SK-N-SH (cell line): ENCODE data around the gene CNNM3.

Experiments
- FOXM1 ChIP-seq: IDR thresholded peaks from 2 replicates; pipeline ENCODE4 v1.4.0; 2012; ENCODE audit warnings: low read depth, mild to moderate bottlenecking
- GATA2 ChIP-seq: sonication (generic); formaldehyde crosslinking; IDR thresholded peaks from 2 replicates; pipeline ENCODE4 v1.5.0; 2020; ENCODE audit warnings: mild to moderate bottlenecking, missing genetic modification reagents
- POLR2AphosphoS5 ChIP-seq: IDR thresholded peaks from 2 replicates; pipeline ENCODE4 v1.6.1; 2012; ENCODE audit warnings: low read depth, low read length
- TAF1 ChIP-seq: IDR thresholded peaks from 2 replicates; pipeline ENCODE4 v1.6.1; 2012; ENCODE audit warnings: low read depth, mild to moderate bottlenecking, low read length, moderate library complexity, borderline replicate concordance
- TEAD4 ChIP-seq: IDR thresholded peaks from 2 replicates; pipeline ENCODE4 v1.4.0; 2012; ENCODE audit warnings: mild to moderate bottlenecking, borderline replicate concordance; ENCODE audit not compliant: insufficient read depth
- TF ChIP-seq, protein P1 (sequence below): fragments of 150-350 bp; IDR thresholded peaks from 2 replicates; pipeline ENCODE4 v1.6.1; 2017; ENCODE audit warnings: antibody characterized with exemption, low read length, low read depth, borderline replicate concordance
- TF ChIP-seq, protein P2 (sequence below): fragments of 200-600 bp; sonication (generic); IDR thresholded peaks from 2 replicates; pipeline ENCODE4 v1.6.1; 2017; ENCODE audit warnings: antibody characterized with exemption, mild to moderate bottlenecking, moderate library complexity
- TF ChIP-seq, protein P3 (sequence below): IDR thresholded peaks from 2 replicates; pipeline ENCODE4 v1.6.1; 2012; ENCODE audit warnings: mild to moderate bottlenecking, low read depth, low read length, moderate library complexity

DNA sequence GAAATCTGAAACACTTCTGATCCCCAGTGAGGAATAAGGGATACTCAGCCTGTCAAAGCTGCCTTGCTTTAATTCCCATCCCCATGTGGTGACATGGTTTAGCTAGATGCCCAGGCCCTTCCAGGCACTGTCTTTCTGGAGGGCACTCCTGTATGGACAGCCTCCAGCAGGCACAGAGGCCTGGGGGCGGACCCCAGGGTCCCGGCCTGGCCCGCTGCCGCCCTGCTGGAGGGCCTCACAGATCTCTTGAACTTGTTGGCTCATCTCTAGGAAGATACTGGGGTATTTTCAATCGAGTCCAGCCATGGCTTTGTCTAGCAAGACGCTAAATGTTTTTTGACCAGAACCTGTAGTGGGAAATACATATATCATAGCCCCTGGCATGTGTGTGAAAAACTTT is 21.0 kb upstream of the CNNM3 start:
- TF ChIP-seq, protein P1, sequence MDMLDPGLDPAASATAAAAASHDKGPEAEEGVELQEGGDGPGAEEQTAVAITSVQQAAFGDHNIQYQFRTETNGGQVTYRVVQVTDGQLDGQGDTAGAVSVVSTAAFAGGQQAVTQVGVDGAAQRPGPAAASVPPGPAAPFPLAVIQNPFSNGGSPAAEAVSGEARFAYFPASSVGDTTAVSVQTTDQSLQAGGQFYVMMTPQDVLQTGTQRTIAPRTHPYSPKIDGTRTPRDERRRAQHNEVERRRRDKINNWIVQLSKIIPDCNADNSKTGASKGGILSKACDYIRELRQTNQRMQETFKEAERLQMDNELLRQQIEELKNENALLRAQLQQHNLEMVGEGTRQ: no peak
- TF ChIP-seq POLR2AphosphoS5 (no peak), TEAD4 (no peak), GATA2 (CRISPR knock-in tag) (no peak), TAF1 (no peak), FOXM1 (no peak)
- TF ChIP-seq, protein P2, sequence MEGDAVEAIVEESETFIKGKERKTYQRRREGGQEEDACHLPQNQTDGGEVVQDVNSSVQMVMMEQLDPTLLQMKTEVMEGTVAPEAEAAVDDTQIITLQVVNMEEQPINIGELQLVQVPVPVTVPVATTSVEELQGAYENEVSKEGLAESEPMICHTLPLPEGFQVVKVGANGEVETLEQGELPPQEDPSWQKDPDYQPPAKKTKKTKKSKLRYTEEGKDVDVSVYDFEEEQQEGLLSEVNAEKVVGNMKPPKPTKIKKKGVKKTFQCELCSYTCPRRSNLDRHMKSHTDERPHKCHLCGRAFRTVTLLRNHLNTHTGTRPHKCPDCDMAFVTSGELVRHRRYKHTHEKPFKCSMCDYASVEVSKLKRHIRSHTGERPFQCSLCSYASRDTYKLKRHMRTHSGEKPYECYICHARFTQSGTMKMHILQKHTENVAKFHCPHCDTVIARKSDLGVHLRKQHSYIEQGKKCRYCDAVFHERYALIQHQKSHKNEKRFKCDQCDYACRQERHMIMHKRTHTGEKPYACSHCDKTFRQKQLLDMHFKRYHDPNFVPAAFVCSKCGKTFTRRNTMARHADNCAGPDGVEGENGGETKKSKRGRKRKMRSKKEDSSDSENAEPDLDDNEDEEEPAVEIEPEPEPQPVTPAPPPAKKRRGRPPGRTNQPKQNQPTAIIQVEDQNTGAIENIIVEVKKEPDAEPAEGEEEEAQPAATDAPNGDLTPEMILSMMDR: no peak
- TF ChIP-seq, protein P3, sequence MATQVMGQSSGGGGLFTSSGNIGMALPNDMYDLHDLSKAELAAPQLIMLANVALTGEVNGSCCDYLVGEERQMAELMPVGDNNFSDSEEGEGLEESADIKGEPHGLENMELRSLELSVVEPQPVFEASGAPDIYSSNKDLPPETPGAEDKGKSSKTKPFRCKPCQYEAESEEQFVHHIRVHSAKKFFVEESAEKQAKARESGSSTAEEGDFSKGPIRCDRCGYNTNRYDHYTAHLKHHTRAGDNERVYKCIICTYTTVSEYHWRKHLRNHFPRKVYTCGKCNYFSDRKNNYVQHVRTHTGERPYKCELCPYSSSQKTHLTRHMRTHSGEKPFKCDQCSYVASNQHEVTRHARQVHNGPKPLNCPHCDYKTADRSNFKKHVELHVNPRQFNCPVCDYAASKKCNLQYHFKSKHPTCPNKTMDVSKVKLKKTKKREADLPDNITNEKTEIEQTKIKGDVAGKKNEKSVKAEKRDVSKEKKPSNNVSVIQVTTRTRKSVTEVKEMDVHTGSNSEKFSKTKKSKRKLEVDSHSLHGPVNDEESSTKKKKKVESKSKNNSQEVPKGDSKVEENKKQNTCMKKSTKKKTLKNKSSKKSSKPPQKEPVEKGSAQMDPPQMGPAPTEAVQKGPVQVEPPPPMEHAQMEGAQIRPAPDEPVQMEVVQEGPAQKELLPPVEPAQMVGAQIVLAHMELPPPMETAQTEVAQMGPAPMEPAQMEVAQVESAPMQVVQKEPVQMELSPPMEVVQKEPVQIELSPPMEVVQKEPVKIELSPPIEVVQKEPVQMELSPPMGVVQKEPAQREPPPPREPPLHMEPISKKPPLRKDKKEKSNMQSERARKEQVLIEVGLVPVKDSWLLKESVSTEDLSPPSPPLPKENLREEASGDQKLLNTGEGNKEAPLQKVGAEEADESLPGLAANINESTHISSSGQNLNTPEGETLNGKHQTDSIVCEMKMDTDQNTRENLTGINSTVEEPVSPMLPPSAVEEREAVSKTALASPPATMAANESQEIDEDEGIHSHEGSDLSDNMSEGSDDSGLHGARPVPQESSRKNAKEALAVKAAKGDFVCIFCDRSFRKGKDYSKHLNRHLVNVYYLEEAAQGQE: no peak
